DMS53 (cell line): Measurements from ENCODE around the gene ARHGEF10L.

ENCODE experiments used
- DNase-seq: peaks from one replicate; lab custom pipeline; 2025; lab: John Stamatoyannopoulos, UW

The ARHGEF10L gene

DNA sequence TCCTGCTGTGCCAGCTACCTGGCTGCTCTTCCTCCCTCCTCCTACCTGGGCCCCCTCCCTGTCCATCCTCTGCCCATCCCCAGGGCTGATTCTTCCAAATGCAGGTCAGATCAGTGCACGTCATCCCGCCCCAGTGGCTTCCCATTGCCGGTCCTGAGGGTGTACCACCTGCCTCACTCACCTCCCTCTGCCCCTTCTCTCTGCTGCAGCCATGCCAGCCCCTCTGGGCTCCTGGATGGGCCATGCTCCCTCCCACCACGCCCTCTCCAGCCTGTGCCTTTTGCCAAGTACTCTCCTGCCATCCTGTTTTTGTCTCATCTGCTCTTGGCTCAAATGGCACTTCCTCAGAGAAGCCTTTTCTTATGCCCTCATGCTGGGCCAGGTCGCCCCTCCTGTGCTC is 95.8 kb downstream of the ARHGEF10L start:
- DNase-seq = no peak

GRCh38 chr1:17635811-17636210 is 96.3 kb downstream of the ARHGEF10L start:
- DNase-seq = no peak

DNA sequence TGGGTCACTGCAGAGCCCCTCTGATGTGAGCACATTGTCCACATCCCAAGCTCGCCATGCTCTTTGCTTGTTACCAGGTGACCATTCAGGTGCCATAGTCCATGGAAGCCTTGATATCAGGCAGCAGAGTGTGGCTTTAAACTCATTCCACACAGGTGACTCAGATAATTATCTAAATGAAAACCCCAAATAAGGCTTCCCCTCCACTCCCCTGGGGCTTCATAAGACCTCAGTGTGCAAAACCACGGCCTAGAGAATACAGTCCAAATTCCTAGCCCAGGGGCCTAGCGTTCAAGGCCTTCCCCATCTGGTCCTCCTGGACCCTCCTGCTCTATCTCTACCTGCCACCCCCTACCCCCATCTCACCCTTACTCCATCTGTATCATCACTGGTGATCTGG is 97.1 kb downstream of the ARHGEF10L start:
- no peak for DNase-seq

- no peak for DNase-seq
Measured at GRCh38 chr1:17637055-17637454, 97.6 kb downstream of the ARHGEF10L start.

- no peak for DNase-seq
Measured at GRCh38 chr1:17639703-17640340, 100.3 kb downstream of the ARHGEF10L start.

- no peak for DNase-seq
Measured at GRCh38 chr1:17640393-17640792, 100.9 kb downstream of the ARHGEF10L start.

GRCh38 chr1:17640975-17641374 is 101.5 kb downstream of the ARHGEF10L start:
- no peak for DNase-seq

DNA sequence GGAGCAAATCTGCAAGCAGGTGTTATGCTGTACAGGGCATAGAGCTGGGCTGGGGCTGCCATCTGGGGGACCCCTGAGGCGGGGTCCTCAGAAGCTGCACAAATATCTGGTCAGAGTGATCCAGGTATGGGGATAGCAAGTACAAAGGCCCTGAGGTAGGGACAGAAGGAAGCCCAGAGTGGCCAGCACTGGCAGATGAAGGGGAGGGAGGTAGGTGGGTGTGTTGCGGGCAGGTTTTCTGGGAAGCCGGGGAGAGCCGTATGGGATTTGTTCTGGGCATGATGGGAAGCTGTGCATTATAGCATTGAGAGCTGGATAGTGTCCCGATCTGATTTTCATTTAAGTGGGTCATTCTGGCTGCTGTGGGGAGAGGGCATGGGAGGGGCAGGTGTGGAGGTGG is 102.7 kb downstream of the ARHGEF10L start:
- DNase-seq = no peak

- no peak for DNase-seq
Measured at GRCh38 chr1:17642943-17643342, 103.4 kb downstream of the ARHGEF10L start.

DNA sequence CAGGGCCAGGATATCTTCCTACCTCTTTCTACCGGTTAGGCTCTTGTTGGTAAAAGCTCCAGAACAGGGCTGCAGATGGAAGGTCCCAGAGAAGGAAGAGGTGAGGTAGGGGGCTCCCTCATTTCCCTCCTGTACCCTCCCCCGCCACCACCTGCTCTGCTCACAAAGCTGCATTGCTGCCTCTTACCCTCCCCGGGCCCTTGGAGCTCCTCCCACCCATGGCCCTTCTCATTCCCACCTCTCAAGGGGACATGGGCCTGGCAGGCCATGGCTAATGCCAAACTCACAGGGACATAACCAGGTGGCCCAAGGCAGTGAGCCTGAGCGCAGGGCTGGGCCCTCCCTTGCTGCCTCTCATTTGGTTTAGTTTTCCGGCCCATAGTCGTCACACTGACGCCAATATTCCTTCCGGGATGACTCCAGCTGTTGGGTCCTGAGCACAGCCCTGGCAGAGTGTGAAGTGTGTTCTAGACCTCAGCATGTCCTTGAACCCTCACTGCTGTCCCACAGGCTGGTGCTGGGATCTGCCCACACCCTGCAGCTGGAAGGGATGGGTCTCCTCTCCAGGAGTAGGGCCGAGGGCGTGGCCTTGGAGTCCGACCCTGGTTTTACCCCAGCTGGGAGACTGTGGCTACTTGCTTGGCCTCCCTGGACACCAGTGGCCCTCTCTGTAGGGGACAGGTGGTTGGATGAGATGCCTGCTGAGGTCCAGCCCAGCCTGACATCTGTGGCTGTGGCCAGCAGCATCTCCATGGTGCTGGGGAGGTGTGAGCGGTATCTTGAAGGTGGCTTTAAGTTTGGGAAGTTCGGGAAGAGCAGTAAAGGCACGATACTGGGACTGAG is 104.6 kb downstream of the ARHGEF10L start:
- DNase-seq = no peak

DNA sequence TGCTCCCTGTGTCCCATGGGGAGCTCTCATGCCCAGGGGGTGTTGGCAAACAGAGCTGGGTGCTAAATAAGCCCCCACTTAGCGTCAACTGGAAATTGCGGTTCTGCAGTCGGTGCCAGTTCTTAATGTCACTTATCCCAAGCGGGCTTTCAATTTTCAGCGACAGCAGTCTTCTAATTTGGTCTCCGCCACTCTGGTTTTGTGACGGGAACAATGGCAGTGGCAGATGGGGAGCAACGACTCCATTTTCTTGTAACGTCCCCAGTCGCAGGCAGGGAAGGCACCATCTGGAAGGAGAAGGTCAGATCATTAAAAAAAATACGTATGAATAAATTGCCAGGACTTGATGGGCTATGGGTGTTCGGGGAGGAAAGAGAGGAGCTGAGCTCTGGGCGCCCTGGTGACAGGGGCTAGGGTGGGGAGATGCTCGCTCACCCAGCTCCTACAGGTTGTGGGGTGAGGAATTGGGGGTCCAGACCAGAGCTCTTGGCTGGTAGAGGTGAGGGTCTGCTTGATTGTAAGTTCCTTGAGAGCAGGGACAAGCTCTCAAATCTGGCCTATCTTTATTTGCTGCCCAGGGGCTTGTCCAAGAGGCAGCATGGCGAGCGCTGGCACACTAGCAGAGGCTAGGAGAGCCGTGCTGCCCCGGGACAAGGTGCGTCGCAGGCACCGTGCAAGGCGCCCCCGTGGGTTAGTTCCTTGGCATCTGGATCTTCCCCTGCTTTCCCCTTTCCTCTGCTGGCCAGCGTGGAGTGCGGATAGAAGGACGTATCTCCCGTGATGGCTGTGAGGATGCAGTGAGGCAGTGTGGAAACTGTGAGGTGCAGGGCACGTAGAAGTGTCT is 105.8 kb downstream of the ARHGEF10L start:
- DNase-seq = no peak

- no peak for DNase-seq
Measured at GRCh38 chr1:17646444-17647280, 107.2 kb downstream of the ARHGEF10L start.

DNA sequence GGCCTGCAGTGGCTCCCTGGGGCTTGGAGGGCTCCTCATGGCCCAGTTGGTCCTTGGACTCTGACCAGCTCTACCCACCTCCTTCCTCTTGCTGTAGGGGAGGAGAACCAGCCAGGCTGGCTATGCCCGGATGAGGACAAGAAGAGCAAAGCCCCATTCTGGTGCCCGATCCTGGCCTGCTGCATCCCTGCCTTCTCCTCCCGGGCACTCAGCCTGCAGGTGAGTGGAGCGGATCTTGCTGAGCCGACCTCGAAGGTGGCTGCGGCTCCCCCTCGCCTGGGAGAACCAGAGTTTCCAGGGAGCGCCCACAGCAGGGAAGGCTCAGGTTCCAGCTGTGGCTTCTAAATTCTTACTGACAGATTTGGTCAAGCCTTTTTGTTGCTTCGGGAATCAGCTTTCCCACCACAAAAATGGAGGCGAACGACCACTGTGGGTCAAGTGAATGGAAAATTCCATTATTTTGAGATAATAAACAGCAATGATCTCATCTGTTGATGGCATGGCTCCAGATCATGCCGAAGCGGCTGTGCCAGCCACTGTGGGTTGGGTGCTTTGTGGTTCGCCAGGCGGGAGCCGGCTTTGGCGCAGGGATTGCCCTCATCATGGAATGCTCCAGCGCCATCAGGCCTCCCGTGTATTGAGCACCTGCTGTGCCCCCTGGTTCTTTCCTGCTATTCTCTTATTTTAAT is 109.1 kb downstream of the ARHGEF10L start:
- DNase-seq = no peak

- no peak for DNase-seq
Measured at GRCh38 chr1:17649371-17650106, 110.0 kb downstream of the ARHGEF10L start.

GRCh38 chr1:17653276-17653675 is 113.8 kb downstream of the ARHGEF10L start:
- DNase-seq = no peak

GRCh38 chr1:17653728-17654351 is 114.3 kb downstream of the ARHGEF10L start:
- DNase-seq = peak; percentile 60

DNA sequence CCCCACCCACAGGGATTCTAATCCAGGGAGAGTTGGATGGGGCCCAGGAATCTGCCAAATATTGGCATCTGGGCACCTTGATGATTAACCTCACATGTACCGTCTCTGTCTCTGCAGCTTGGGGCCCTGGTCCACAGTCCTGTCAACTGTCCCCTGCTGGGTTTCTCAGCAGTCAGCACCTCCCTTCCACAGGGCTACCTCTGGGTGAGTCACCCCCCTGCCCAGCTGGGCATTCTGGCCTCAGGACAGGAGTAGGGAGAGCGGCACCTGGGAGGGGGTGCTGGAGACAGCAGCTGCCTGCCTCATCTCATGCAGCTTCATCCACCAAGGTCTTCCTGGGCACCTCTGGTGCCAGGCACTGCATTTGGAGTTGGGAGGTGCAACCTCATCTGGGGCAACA is 115.0 kb downstream of the ARHGEF10L start:
- no peak for DNase-seq

GRCh38 chr1:17655169-17655568 is 115.7 kb downstream of the ARHGEF10L start:
- DNase-seq = no peak

DNA sequence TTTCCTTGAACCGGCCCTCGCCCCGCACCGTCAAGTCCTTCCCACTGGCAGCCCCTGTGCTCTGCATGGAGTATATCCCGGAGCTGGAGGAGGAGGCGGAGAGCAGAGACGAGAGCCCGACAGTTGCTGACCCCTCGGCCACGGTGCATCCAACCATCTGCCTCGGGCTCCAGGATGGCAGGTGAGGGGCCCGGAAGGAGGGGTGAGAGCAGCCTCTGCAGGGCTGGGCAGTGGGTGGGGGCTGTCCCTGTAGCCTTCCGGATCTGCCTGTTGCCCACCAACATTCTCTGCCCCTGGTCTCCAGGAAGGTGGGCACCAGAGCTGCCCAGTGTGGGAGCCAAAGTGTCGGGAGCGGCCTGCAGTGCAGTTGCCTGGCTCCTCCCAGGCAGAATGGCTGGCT is 116.4 kb downstream of the ARHGEF10L start:
- no peak for DNase-seq

- DNase-seq = no peak
Measured at GRCh38 chr1:17657436-17657835, 117.9 kb downstream of the ARHGEF10L start.
